Fibroblast of skin of left biceps (primary cell): ENCODE data around the gene MYOZ3.

ENCODE experiments used
- DNase-seq, 2 experiments: peaks; one replicate each; pipeline ENCODE4 v3.0.0-alpha.2; 2013; ENCODE audit warnings: low read depth in 2 of 2

Gene MYOZ3

GRCh38 chr5:150661086-150661485 lies at the start of gene MYOZ3:
MYOZ3 (plus strand) TSS chr5:150661251; CDS start chr5:150662942, 1,691 bp downstream.
- no peak for DNase-seq

GRCh38 chr5:150612405-150612804 lies 48.6 kb upstream of the MYOZ3 start:
- no peak for DNase-seq

GRCh38 chr5:150612905-150613670 lies 48.0 kb upstream of the MYOZ3 start:
- no peak for DNase-seq

GRCh38 chr5:150613991-150614660 lies 46.9 kb upstream of the MYOZ3 start:
- DNase-seq: no peak

GRCh38 chr5:150614661-150615060 lies 46.4 kb upstream of the MYOZ3 start:
- DNase-seq: no peak

- DNase-seq: no peak
Measured at GRCh38 chr5:150615141-150615699, 45.8 kb upstream of the MYOZ3 start.

- DNase-seq: no peak
Measured at GRCh38 chr5:150616024-150616470, 45.0 kb upstream of the MYOZ3 start.

- DNase-seq: no peak
Measured at GRCh38 chr5:150616506-150616905, 44.5 kb upstream of the MYOZ3 start.

GRCh38 chr5:150618163-150618562 lies 42.9 kb upstream of the MYOZ3 start:
- no peak for DNase-seq

- DNase-seq: no peak
Measured at GRCh38 chr5:150618588-150619281, 42.3 kb upstream of the MYOZ3 start.

- no peak for DNase-seq
Measured at GRCh38 chr5:150619359-150620230, 41.5 kb upstream of the MYOZ3 start.

- no peak for DNase-seq
Measured at GRCh38 chr5:150621301-150621700, 39.8 kb upstream of the MYOZ3 start.

- DNase-seq: no peak
Measured at GRCh38 chr5:150622157-150622556, 38.9 kb upstream of the MYOZ3 start.

GRCh38 chr5:150623152-150623877 lies 37.7 kb upstream of the MYOZ3 start:
- no peak for DNase-seq

GRCh38 chr5:150623878-150624216 lies 37.2 kb upstream of the MYOZ3 start:
- no peak for DNase-seq

GRCh38 chr5:150624334-150625163 lies 36.5 kb upstream of the MYOZ3 start:
- no peak for DNase-seq

GRCh38 chr5:150625164-150625535 lies 35.9 kb upstream of the MYOZ3 start:
- DNase-seq: no peak

- no peak for DNase-seq
Measured at GRCh38 chr5:150625831-150626746, 35.0 kb upstream of the MYOZ3 start.

- DNase-seq: no peak
Measured at GRCh38 chr5:150626853-150627276, 34.2 kb upstream of the MYOZ3 start.
